ENCODE measurements around the gene GPRIN3.
"Not testable (repeated sequence)": the region's sequence is repeated elsewhere in the genome, so short reads cannot be mapped to it uniquely, and the experiment has no call there.

Gene GPRIN3

DNA sequence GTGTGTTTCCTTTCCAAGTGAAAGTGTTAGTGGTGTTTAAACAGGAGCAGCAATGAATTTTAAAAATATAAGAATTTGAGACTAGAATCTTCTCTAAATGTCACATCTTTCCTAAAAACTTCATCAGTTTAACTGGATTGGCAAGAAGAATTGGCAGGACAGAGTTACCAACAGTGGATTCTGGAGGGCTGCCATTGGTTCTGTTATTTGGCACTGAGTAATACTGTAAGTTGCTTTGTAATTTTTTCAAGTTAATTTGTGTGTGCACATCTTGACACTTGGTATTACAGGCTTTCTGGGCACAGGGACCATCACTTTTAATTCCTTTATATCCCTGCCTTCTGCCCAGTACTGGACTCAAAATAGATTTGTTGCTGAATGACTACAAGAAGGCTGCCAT, 4.5 kb upstream of the GPRIN3 start:
- DNase-seq (ENCODE audit: low spot score) = no peak

DNA sequence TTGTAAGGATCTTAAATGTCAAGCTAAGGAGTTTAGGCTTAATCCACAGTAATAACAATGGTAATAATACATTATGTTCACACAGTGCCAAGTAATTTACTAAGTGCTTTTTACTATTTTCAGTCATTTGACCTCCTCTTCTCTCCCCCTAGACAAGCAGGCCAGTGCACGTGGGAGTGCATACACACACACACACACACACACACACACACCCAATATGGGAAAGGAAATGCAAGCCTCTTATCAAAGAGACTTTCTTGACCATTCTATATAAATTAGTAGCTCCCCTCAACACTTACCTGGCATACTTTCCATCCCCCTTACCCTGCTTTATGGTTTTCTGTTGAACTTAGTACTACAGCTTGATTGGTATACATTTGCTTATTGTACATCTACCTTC, 3.8 kb upstream of the GPRIN3 start:
- DNase-seq (ENCODE audit: low spot score) = no peak

DNA sequence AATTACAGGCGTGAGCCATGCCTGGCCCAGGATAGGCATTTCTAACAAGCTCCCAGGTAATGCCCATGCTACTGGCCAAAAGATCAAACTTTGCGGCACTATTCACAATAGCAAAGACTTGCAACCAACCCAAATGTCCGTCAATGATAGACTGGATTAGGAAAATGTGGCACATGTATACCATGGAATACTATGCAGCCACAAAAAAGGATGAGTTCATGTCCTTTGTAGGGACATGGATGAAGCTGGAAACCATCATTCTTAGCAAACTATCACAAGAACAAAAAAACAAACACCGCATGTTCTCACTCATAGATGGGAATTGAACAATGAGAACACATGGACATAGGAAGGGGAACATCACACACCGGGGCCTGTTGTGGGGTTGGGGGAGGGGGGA, 1.6 kb upstream of the GPRIN3 start:
- DNase-seq (ENCODE audit: low spot score) = not testable (repeated sequence)

DNA sequence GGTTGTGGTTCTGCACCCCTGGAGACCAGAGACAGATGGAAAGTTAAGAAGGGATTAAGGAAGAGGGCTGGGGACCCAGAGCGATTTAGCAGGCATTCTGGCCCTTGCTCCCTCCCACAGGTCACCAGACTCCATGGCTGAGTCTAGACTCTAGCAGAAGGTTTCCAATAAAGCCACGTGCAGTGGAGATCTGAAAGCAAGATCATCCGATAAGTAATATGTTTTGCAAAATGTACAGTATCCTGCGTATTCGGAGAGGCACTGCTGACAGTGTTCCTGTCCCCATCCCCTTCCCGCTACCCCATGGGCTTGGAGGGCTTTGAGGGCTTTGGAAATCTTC, 531 bp upstream of the GPRIN3 start:
- no peak for DNase-seq (ENCODE audit: low spot score)

DNA sequence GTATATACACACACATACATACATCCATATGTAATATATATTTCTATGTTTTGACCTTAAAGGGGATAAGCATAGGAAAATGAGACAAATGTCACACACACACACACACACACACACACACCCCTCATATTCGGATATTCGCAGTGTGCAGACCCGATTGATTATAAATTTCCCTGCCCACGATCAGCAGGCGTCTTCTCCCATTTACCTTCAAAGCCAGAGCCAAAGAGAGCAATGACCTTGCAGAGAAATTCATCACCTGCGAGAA, 488 bp downstream of the GPRIN3 start:
- DNase-seq (ENCODE audit: low spot score) = no peak

DNA sequence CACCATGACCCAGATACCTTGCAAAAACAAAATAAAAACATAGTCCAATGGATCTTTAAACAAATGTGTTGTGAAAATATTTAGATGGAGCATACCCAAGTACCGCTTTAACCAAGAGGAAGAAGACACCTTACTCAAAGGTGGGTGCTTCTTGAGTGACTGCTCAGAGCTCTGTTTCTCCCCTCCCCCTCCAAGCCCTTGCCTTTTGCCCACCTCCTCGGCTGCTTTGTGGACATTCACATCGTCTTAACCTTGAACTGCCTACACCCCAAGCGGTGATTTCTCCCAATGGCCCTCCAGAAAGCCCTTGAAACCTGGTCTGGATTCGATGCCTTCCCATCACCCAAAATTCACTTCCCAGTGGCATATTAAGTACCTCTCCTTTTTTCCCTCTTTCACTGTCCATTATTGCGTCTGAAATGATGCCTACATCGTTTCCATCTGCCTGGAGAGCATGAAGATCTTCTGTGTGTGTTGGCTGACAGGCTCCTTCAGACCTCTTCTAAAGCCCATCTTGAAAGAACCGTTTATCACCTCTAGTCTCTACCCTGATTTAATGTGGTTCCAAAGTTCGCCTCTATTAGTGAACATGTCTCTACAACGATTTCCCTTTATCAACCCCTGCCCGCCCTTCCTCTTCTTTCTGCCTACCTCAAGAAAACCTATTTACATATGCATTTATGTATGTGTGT, 968 bp downstream of the GPRIN3 start:
- no peak for DNase-seq (ENCODE audit: low spot score)

DNA sequence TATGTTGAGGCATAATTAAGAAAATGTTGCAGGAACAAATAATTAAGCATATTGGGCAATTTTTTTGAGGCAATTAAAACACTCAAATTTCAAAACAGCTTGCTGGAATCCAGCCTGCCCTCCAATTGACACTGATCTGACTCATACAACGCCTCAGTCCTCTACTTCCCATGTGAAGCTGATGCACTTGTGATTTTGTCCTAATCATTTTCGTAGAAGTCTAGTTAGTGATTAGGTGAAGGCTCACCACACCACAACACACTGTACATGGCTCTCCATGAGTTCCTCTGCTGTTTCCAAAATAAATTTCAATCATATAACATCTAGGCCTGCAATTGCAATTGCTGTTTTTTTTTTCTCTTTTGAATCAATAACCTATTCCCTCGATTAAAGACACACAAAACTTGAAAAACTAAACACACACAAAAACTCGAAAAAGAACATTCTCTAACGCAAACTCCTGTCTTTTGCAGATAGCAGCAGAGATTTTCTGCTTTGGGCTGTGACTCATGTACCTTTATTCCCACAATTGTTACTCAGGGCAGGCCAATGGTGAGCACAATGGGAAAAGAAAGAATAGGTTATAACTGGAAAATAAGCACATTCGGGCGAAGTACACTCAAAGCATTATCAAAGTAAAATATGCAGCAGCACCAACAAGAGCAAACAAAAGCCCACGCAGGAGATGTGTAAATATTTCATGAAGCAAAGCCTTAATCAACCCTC, 1.7 kb downstream of the GPRIN3 start:
- no peak for DNase-seq (ENCODE audit: low spot score)

DNA sequence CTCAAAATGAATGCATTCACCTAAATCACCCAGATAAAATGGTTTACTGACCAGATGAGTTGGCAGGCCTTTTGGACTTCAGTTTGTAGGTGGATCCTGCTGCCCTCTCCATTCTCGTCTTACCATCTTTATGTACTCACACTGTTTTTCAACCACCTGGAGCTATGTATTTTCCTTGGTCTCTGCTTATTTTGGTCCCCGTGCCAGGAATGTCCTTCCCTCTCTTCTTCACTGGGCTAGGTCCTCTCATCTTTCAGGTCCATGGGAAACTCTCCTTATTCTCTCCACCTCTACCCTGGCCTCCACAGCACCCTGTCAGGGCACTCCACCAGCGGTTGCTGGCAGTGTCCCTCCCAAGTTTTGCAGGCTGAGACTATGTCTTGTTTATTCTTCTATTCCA, 2.6 kb downstream of the GPRIN3 start:
- no peak for DNase-seq (ENCODE audit: low spot score)

DNA sequence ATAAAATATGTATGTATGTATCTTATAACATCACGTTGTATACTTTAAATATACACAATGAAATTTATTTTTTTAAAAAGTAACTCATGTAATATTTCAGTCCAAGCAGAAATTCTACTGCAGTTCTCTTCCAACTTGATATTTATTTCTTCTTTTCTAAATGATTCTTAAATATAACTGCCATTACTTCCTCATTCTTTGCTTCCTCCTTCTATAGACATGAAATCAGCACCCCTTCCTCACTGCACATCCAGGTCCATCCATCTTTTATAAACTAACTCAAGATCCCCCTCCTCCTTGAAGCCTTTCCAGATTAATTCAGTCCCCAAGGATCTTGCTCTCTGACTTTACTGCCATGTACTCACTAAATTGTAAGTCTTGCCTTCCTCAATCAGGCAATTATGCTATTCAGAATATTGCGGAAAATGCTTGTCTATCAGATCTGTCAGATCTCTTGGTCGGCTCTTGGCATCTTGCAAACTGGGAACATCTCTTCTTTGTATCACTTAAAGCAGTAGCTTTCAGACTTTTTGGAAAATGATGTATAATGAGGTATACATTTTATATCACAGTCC, 3.7 kb downstream of the GPRIN3 start:
- no peak for DNase-seq (ENCODE audit: low spot score)

DNA sequence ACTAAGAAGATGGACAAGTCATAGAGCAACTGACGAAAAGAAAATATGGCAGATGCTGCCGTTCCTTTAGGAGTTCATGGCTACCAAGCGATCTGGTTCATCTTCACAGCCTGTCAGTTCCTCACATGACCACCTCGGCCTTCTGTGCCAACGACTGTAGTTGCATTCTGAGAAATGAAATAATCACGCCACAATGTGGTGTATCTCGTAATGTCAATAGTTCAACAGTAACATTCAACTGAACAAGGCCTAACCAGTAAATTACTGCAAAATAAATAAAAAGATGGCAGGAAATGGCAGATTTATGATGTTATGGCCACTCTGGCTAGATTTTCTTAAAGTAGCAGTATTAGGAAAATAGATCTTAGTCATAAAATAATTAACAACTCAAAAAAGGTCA, 4.4 kb downstream of the GPRIN3 start:
- no peak for DNase-seq (ENCODE audit: low spot score)

DNA sequence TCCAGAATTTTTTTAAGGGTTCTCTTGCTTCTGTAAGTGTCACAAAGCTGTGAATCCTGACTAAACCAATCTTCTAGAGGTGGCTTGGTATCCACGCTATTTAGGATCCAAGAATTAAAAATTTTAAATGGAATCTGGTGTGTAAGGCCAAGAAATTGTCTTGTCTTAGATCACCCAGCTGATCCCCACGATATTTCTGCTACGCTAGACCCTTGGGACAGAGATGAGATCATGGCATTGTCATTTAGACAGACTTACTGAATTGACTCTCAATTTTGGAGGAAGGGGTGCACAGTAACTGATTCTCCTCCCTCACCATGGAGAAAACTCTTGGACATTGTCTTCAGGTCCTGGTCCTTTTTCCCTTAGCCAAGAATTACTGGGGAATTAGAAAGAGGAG, 5.7 kb downstream of the GPRIN3 start:
- DNase-seq (ENCODE audit: low spot score) = no peak

DNA sequence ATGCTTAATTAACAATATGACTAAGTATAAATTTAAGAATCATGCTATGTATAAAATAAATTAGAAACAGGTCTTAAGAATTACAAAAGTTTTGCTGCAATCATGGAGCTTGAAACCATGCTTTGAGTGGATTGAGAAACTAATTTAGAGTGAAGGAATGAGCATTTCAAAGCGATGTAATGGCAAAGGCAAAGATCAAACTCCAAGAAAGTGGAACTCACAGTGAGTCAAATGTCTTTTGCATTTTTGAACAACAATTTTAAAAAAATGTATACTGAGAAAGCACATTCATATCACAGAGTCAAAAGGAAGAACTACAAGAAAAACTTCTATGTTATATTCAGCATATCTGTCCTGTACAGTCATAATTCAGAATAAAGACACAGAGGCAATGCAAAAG, 6.6 kb downstream of the GPRIN3 start:
- DNase-seq (ENCODE audit: low spot score) = no peak

DNA sequence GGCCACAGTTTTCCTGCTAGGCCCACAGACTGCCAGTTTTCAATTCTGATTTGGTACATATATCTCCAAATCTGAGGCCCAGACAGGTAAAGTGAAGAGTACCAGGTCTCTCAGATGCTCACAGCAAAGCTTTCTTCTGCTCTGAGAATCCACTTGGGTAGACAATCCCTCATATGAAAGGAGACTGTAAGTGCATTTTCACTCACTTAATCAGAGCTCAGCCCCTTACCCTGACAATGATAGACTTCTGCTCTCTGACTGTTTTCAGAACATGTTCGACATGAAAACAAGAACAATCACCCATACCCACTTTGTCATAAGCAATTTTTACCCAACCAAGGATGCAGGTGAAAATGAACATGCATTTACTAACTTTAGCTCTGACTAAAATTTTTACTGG, 7.1 kb downstream of the GPRIN3 start:
- DNase-seq (ENCODE audit: low spot score) = no peak

DNA sequence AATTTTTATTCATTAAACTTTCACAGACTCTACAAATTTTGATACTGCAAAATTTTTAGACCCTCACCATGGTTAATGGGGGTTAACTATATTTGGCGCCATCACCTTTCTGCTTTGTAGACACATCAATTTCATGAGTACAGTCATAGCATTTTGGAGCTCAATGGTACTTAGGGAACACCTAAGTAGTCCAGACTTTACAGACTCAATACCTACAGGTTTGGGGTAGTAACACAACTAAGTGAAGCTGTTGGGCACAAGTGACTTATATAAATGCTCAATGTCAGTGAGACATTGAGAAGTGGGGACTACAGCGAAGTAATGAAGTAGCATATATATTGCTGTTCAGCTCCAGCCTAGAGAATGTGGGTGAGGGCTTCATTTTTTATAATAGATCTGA, 7.5 kb downstream of the GPRIN3 start:
- no peak for DNase-seq (ENCODE audit: low spot score)

DNA sequence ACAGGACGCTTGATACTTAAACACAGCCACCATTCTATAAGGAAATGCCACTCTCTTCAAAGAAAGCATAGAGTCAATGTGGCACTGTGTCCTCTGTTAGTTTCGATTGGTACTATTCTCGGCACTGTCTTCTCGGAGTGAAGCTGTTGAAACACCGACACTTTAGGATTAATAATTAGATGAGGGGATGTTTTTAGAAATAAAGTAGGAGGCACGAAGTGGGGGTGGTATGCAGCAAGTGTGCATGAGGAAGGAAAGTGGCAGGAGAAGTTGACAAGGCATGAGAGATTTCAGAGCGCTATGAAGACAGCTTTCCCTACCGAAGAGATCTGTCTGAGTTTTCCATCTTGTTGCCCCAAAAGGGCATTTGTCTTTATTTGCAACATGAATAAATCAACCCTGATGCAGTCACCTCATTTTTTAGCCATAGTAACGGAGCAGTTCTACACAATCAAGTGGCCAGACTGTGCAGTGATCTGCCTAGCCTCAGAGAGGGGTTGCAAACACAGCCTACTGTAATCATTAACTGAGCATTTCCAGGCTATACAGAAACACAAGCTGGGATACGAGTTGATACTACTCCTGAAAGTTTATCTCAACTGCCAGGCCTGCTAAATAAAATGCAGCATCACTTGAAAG, 8.3 kb downstream of the GPRIN3 start:
- DNase-seq (ENCODE audit: low spot score) = no peak

DNA sequence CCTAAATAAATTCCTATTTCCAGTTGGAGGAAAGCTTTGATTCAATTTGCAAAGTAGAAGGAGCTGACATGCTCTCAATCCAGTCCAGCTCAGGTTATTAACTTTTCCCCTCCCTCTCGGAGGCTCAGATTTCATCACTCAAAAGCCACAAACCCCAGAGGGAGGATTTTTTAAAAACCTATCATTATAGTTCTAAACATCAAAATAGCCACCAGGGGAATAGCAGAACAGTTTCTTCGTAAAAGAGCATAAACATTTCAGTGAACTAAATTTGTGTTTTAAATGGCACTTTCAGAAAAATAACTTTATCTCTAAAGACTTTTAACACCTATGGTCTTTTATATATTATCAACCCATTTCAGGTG, 8.8 kb downstream of the GPRIN3 start:
- no peak for DNase-seq (ENCODE audit: low spot score)

DNA sequence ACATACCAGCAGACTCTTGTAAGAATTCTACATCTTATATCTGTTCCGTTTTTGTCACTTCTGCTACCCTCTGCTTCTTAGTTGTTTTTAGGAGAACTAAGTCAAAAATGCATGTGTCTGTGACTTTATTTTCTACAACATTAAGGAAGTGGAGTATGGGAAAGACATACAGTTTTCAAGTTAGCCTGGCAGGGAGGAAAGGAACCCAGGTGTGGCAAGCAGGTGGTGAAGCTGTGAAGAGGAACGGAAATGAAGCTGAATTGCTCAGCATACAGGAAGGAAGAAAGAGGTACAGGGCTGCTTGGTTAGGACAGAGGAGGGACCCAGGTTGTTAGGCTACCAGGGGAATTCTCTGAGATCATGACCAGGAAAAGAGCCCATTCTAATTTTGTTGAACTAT, 9.4 kb downstream of the GPRIN3 start:
- DNase-seq (ENCODE audit: low spot score) = no peak

DNA sequence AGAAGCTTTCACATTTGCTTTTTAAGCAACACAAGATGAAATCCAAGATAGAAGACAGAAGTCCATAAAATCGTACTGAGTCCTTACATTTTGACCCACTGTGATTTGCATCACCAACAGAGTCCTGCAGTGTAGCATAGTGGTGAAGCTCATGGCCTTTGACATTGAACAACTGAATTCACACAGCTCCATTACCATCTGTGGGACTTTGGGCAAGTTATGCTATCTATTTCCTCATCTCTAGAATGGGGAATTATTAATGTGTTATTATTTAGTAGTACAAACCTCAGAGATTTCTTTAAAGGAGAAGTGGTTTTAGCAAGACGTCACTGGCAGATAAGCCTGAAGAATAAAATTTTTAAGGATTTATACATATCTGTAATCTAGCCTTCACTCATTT, 10.7 kb downstream of the GPRIN3 start:
- DNase-seq (ENCODE audit: low spot score) = no peak

DNA sequence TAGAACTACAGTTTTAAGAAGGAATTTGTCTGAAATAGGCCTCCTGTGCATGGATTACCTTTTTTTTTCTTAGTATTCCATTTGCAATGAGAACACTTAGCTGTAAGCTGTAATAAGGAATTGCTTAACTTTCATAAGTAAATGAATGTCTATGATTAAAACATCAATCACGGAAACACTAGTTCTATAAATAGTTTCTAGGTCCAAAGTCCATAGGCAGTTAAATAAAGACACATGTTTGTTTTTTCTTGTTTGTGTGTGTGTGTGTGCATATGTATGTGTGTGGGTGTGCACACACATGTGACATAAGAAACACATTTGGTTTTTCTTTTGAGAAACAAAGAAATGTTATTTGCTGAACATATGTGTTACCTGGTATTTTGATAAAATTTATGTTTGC, 11.2 kb downstream of the GPRIN3 start:
- DNase-seq (ENCODE audit: low spot score) = no peak

DNA sequence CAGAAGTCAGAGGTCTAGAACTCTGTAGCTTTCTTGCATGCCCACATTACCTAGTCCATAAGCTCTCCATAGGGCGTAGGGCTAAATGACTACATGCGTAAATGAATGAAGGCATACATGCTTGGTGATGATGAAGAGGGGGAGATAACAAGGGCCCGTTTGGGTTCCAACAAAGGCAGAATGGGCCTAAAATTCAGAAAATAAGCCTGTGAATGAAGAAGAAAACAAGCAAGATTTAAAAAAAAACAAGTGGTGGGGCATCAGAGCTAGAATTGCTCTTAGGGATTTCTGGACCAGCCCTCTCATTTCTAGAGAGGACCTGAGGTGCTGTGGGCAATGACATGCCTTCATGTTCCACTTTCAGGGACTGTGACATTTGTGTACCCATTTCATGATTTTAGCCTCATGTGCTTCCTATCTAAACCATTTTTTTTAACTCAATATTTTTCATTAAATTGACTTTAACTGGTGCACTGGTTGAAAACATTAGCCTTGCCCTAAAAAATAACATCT, 12.1 kb downstream of the GPRIN3 start:
- DNase-seq (ENCODE audit: low spot score) = no peak

DNA sequence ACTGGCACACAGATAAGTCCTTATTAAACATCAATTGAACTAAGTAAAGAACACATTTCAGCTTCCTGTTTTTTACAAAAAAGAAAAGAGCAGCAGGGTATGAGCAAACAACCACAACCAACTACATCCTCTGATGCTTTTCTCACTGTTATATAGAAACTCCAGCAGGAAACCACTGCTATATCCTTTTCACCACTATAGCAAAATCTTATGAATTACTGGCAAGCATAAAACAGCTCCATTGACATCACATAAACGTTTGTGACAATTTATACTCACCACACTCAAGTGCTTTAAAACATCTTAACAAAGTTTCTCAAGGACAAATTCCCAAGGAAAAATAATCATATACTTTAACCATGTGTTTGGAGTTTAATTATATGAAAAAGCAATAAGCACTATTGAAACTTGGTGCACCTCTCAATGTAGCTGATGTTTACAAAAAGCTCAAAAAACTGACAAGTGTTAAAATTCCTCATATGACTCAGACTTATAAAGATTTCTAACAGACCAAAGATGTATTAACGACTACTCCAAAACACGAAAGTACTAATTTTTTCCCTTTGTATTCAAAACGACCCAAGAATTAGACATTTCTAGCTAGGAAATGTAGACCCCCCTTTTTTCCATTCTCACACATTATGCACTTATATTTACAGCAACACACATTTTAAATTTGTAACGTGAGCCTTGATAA, 12.9 kb downstream of the GPRIN3 start:
- DNase-seq (ENCODE audit: low spot score) = no peak

DNA sequence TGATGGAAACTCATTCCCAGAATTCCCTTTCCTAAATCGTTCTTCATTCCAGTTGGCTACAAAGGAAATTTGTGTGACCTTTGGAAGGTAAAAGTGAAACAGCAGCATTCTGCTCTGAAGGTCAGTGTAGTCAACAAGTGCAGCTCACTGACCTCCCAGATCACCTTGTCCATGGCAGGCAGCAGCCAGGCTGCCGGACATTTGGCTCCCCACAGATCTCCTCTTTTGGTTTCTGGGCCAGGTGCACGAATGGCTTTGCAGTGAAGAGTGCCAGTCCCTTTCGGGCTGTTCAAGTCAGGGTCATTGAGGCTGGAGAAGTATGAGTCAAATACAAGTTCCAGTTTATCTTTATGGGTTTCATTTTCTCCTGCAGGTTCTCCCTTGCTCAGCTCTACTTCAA, 14.3 kb downstream of the GPRIN3 start:
- no peak for DNase-seq (ENCODE audit: low spot score)

Data from HuH-7.5 (cell line).